B cell (primary cell): ENCODE results near the gene ARL11. TPM values are rescaled to one million over a fixed set of nuclear protein-coding genes. Genes with fewer than 3 reads are reported as not detected.

Experiments
- ATAC-seq: fragments of 200-7000 bp; cut with Tn5 transposase; one replicate; pipeline ENCODE4 v1.10.0; 2021; ENCODE audit warnings: low read depth, mild to moderate bottlenecking, moderate number of reproducible peaks, moderate library complexity
- CTCF ChIA-PET: fragments of 350-600 bp; sonication (Branson Sonifier 250); formaldehyde crosslinking; loops from one replicate; lab custom pipeline; 2021; ENCODE audit warnings: antibody characterized with exemption, inconsistent platforms; lab: Charles Lee
- POLR2A ChIA-PET: fragments of 350-600 bp; sonication (Branson Sonifier 250); formaldehyde crosslinking; loops from one replicate; lab custom pipeline; 2021; ENCODE audit warnings: antibody characterized with exemption; lab: Charles Lee
- DNase-seq: peaks from one replicate; pipeline ENCODE4 v3.0.0; 2013
- H2AFZ ChIP-seq: 2 replicates; pipeline ENCODE4 v1.6.1; 2012; ENCODE audit warnings: mild to moderate bottlenecking, low read depth, low read length; ENCODE audit not compliant: insufficient read depth, poor library complexity, severe bottlenecking
- H3K27ac ChIP-seq, 2 donors: 1 replicate in 1 of 2; 2 replicates in 1 of 2; pipeline ENCODE4 v1.5.1; 2012 to 2013; ENCODE audit warnings: low read length in 2 of 2, mild to moderate bottlenecking in 2 of 2, moderate library complexity in 1 of 2
- H3K27me3 ChIP-seq, 4 experiments: fragments of 200-600 bp in 1 of 4; sonication (generic) in 1 of 4; replicated peaks in 1 of 4; 1 replicate in 2 of 4; 2 replicates in 2 of 4; pipeline versions ENCODE4 v1.6.1 to v1.7.0; 2013 to 2016; ENCODE audit warnings: low read length in 3 of 4, mild to moderate bottlenecking in 2 of 4, mixed read lengths in 1 of 4, moderate library complexity in 1 of 4; ENCODE audit not compliant: insufficient read depth in 4 of 4, control insufficient read depth in 3 of 4; ENCODE audit errors: control extremely low read depth in 1 of 4
- H3K36me3 ChIP-seq, 2 experiments: replicated peaks in 1 of 2; 1 replicate in 1 of 2; 2 replicates in 1 of 2; pipeline versions ENCODE4 v1.6.1 to v1.7.1; 2013; ENCODE audit warnings: low read length in 1 of 2; ENCODE audit not compliant: insufficient read depth in 2 of 2, control insufficient read depth in 1 of 2; ENCODE audit errors: control extremely low read depth in 1 of 2, extremely low read depth in 1 of 2
- H3K4me1 ChIP-seq, 2 donors: fragments of 200-600 bp in 1 of 2; sonication (generic) in 1 of 2; 1 replicate in 1 of 2; 2 replicates in 1 of 2; pipeline versions ENCODE4 v1.5.1 to v1.6.1; 2013 to 2017; ENCODE audit warnings: low read length in 2 of 2; ENCODE audit not compliant: control insufficient read depth in 2 of 2, insufficient read depth in 2 of 2
- H3K4me2 ChIP-seq: replicated peaks from 2 replicates; pipeline ENCODE3; 2012; ENCODE audit warnings: mild to moderate bottlenecking, low read depth, low read length; ENCODE audit not compliant: poor library complexity, severe bottlenecking
- H3K4me3 ChIP-seq, 5 experiments: fragments of 200-600 bp in 1 of 5; sonication (generic) in 1 of 5; 1 replicate in 3 of 5; 2 replicates in 2 of 5; pipeline versions ENCODE4 v1.5.1 to v1.7.0; 2011 to 2016; ENCODE audit warnings: low read length in 4 of 5, mild to moderate bottlenecking in 4 of 5, low read depth in 2 of 5, control low read depth in 1 of 5, moderate library complexity in 1 of 5; ENCODE audit not compliant: insufficient read depth in 1 of 5; ENCODE audit errors: control extremely low read depth in 1 of 5, extremely low read depth in 1 of 5
- H3K79me2 ChIP-seq: fragments of 200-600 bp; sonication (generic); one replicate; pipeline ENCODE4 v1.6.0; 2016; ENCODE audit warnings: low read length; ENCODE audit not compliant: control insufficient read depth, insufficient read depth
- H3K9ac ChIP-seq: fragments of 200-600 bp; sonication (generic); 2 replicates; pipeline ENCODE4 v1.6.1; 2017; ENCODE audit warnings: mild to moderate bottlenecking, low read length, moderate library complexity
- H3K9me3 ChIP-seq, 3 donors: one replicate each; pipeline versions ENCODE4 v1.6.1 to v1.7.1; 2013; ENCODE audit warnings: low read length in 2 of 3; ENCODE audit not compliant: control insufficient read depth in 2 of 3, insufficient read depth in 1 of 3; ENCODE audit errors: control extremely low read depth in 1 of 3
- H4K20me1 ChIP-seq: 2 replicates; pipeline ENCODE4 v1.6.0; 2012; ENCODE audit warnings: mild to moderate bottlenecking, low read length; ENCODE audit not compliant: insufficient read depth, control insufficient read depth, poor library complexity, severe bottlenecking
- H3K27ac Mint-ChIP-seq: one replicate; pipeline ENCODE4 v1.8.0; 2021; ENCODE audit warnings: mixed read lengths
- H3K27me3 Mint-ChIP-seq: one replicate; pipeline ENCODE4 v1.8.0; 2021; ENCODE audit warnings: mixed read lengths
- H3K4me1 Mint-ChIP-seq: one replicate; pipeline ENCODE4 v1.8.0; 2021; ENCODE audit warnings: mixed read lengths
- H3K4me3 Mint-ChIP-seq: one replicate; pipeline ENCODE4 v1.8.0; 2021; ENCODE audit warnings: mixed read lengths
- H3K9me3 Mint-ChIP-seq: one replicate; pipeline ENCODE4 v1.8.0; 2022; ENCODE audit warnings: mixed read lengths; ENCODE audit not compliant: insufficient read depth
- CTCF ChIP-seq: fragments of 200-600 bp; IDR thresholded peaks from one replicate; pipeline ENCODE4 v1.8.0; 2022; ENCODE audit warnings: antibody characterized with exemption, mild to moderate bottlenecking
- EZH2 ChIP-seq: IDR thresholded peaks from 2 replicates; pipeline ENCODE4 v1.6.1; 2012; ENCODE audit warnings: borderline replicate concordance, low read depth, mild to moderate bottlenecking, moderate library complexity, low read length; ENCODE audit not compliant: insufficient read depth, poor library complexity, severe bottlenecking
- WGBS: methylation state at CpG from one replicate; pipeline ENCODE4 v1.1.5; 2013; ENCODE audit warnings: missing lambda C conversion rate; ENCODE audit not compliant: insufficient coverage; 5-methylcytosine and 5-hydroxymethylcytosine counted together
- intact Hi-C: fragments of 100-400 bp; cut with micrococcal nuclease; formaldehyde crosslinking; loops from one replicate; pipeline ENCODE4 v1.10.0; 2022
- polyA plus RNA-seq: library from polyadenylated mRNA; depleted of rRNA; stranded (reverse); fragments of >200 nt; gene quantifications from 2 replicates; pipeline ENCODE4 v1.2.3, GENCODE V29; 2012
- total RNA-seq, 2 donors: library from RNA; stranded (reverse); fragments of 120-200 nt in 1 of 2; gene quantifications; 1 replicate in 1 of 2; 2 replicates in 1 of 2; pipeline versions ENCODE4 v1.2.3 to v1.2.4, GENCODE V29; 2013 to 2022

The ARL11 gene
- total and polyA plus RNA-seq, 2 donors (not counting 1 experiment from before 2014, with no cell fraction given) = 5.8 to 21.4 TPM

DNA sequence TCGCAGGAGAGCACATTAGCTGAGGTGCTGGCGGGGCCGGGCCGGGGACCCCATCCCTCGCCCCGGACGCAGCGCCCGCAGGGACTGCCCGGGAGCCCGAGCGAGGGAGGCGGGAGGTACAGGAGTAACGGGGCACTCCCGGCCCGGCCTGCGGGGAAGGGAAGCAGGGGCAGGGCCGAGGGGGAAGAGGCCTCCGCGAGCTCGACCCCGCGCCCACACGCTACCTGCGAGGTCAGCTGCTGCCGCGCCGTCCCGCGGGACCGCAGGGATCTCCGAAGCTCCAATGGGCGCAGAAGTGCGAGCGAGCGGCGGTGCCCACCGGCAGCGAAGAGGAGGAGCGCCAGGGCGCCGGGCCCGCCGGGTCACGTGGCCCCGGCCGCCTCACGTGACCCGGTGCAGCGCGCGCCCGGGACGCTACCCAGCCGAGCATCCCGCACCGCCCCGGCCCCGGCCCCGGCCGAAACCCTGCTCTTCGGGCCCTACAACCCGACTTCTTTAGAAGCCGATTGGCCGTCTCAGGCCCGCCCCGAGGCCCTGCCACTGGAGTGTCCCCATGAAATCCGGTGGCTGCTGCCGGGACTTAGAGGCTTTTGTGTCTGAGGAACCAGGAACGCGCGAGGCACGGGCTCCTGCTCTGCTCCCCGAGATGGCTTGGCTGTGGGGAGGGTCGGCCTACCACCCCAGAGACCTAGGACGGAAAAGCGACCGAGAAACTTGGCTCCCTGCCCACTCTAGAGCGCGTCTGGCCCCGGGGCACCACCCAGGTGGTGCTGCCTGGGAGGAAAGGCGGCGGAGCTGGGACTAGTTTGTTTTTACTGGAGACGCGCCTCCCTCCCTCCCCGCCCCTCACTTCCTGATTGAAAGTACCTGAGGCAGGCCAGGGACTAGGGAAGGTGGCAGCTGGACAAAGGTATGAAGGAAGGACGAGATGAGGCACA, 42.8 kb upstream of the ARL11 start, which contains the start of gene RCBTB1:
Gene RCBTB1, minus strand, starts transcription at position 339 of the 938 bp plus-strand sequence. CDS start 18,279 bp downstream, outside the sequence.
- peak within 1 kb of the TSS; percentile 82 for H3K9ac ChIP-seq
- Mint-ChIP-seq H3K27ac (peak within 1 kb of the TSS; percentile 92), H3K4me3 (peak within 1 kb of the TSS; percentile 96), H3K4me1 (peaks cover 29% of the 10 kb centered on the region), H3K9me3 (no peaks in the 10 kb centered on the region), H3K27me3 (no peaks in the 10 kb centered on the region)
- TF ChIP-seq CTCF (no peak), EZH2 (no peak)
- CTCF ChIA-PET = interaction anchor here (2.5 kb wide), 1 partner anchor 22 kb away, joined by 10 read pairs; no protein-coding TSS in a partner anchor
- intact Hi-C loops = loop anchor here (1.0 to 2.0 kb wide), 9 partner anchors 22 to 351 kb away; partner anchors contain the start of genes ARL11, CAB39L, CDADC1 and PHF11
- no peaks in the 10 kb centered on the region for H3K36me3 ChIP-seq
- POLR2A ChIA-PET = interaction anchor here (0.6 to 2.3 kb wide), 9 partner anchors 45 to 338 kb away, joined by 3 to 11 read pairs (median 5); partner anchors contain the start of genes CAB39L, CDADC1, KPNA3 and PHF11
- H3K79me2 ChIP-seq = peaks cover 22% of the 10 kb centered on the region
- no peaks in the 10 kb centered on the region for H3K27me3 ChIP-seq
- ATAC-seq = peak; percentile 88
- no peaks in the 10 kb centered on the region for H3K9me3 ChIP-seq
- H3K4me1 ChIP-seq = peaks cover 17 to 23% of the 10 kb centered on the region in 2 donors
- peak within 1 kb of the TSS; percentile 98 for H2AFZ ChIP-seq
- peak within 1 kb of the TSS; percentile 85 to 91 (median 87) for H3K4me3 ChIP-seq
- peak within 1 kb of the TSS; percentile 88 to 90 for H3K27ac ChIP-seq
- H4K20me1 ChIP-seq = no peaks in the 10 kb centered on the region
- DNase-seq = peak; percentile 89
- under 1% methylated on average over 84 of the region's 87 CpGs for WGBS
- peak within 1 kb of the TSS; percentile 83 for H3K4me2 ChIP-seq
